NCI-H2029 treated with DMSO at 0.1 percent for 48 hours (cell line): ENCODE data around the gene SLC24A3.

Experiments used
- DNase-seq: peaks from one replicate; lab custom pipeline; 2025; lab: John Stamatoyannopoulos, UW

Gene SLC24A3

GRCh38 chr20:19460386-19460785 lies 247.9 kb downstream of the SLC24A3 start:
- no peak for DNase-seq

DNA sequence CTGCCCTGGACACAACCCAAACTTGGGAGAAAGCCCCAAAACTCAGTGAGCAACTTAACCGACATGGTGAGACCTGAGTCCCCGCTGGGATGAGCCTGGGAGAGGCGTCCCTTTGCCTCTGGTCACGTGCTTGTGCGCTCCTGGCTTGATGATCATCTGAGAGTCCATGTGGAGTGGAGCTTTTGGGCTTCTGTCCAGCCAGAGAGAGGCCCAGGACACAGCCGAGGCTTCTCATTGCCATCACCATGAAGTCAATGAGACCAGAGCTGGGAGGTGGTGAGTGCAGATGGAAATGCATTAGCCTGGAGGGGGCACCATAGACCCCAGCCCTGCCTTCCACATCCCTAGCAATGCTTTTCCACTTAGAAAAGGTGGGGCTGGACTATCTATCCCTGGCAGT lies 250.0 kb downstream of the SLC24A3 start:
- no peak for DNase-seq

DNA sequence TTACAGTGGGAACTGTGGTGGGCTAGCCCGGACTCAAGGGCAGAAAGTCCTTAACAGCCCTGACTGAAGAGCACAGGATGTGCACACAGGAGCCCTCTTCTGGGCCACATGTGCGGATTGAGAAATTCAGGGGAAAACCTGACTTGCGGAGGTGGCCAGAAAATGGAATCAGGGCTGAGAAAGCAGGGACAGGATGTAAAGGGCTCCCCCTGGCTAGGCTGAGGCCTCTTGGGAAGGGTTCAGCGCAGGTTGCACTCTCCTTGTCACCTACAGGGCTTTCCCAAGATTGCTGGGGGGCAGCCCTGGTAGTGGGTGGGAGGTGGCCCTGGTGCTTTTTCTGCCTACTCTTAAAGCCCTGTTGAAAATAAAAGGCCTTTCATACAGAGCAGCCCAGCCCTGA lies 251.2 kb downstream of the SLC24A3 start:
- no peak for DNase-seq

DNA sequence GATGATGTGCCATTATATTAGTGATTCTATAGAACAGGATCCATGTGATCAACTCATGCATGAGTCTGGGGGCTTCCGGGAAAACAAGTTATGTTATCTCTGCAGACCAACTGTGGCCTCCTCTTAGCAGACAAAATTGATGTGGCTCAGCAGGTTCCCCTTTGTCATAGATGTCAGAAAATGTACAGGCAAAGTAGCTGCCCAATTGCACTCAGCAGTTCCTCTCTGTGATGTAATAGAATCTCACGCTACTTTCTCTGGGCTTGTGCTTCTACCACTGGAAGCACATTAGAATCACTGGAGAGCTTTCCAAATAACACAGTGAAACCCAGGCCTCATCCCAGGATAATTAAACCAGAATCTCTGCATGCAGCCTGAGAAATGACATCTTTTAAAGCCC lies 253.1 kb downstream of the SLC24A3 start:
- no peak for DNase-seq

DNA sequence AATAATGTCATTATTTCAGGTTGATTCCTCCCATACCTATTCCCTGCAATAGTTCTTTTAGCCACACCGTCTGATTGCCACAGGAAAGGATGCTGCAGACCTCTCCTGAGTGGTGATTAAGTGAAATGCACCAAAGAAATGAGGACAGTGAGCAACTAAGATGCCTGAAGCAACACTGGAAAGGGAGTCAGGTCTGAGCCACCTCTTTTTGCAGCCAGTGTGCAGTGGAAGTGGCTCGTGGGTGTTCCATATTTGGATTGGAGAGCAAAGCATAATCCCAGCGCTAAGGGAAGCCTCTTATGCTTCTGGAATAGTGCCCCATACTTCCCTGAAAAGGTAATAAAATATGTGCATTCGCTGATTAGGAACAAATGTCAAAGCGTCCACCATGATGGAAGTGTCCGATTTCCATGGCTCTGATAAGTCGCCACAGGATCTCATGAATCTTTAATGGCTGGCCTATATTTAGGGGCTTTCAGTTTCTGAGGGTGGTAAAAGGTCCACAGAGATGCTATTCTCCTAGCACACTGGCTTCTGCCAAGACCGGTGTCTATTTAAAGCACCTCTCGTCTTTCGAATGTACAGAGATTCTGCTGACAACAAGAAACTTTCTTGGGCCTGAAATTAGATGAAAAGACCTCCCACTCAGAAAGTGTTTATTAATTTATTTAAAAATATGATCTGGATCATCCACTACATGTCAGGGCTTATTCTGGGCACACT lies 253.9 kb downstream of the SLC24A3 start:
- no peak for DNase-seq

DNA sequence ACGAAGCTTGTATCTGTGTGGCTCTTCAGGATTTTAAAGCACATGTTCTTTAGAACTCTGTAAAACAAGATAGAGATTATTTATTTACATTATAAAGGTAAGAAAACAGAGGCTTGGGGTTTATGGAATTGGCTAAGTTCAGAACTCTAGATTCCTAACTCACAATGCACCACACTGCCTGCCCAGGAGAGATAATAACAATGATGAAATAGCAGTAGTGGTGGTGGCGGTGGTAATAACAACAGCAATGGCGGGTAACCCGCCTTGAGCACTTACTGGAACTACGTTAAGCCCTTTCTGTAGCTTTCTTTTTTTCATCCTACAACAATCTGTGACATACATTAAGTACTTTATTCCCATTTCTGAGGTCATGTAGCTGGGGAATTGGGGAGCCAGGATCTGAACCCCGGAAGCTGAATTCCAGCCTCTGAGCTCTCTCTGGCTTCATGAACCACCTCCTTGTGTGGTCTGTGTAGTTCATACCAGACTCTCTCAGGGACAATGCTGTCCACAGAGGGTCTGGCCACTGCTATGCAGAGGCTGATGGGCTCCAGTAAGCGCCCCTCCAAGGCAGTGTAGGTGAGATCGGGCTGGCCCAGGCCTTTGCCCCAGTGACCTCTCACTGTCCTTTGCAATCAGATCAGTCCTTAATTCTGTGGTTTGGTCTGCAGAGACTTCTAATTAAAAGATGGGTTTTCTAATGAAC lies 260.9 kb downstream of the SLC24A3 start:
- DNase-seq, result no peak

- DNase-seq, result no peak
Measured at GRCh38 chr20:19473922-19474286, 261.5 kb downstream of the SLC24A3 start.

GRCh38 chr20:19478320-19478895 lies 266.0 kb downstream of the SLC24A3 start:
- no peak for DNase-seq

DNA sequence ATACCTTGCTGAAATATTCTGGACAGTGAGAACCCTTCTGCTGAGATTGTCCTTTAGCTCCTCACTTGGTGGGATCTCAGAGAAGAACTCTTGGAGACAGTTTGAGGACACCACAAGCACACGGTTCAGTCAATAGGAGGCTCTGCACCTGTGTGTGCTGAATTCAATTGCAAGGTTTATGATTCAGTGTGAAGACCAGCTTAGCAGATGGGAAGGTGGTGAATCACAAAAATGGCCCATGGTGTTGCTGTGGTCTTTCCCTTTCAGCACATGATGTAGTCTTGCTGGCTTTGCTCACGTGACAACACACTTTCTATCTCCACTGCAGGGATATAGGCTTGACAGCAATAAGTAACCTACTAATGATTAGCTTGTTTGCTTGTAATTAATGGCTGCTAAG lies 270.3 kb downstream of the SLC24A3 start:
- DNase-seq, result no peak

- no peak for DNase-seq
Measured at GRCh38 chr20:19483309-19483708, 270.9 kb downstream of the SLC24A3 start.

DNA sequence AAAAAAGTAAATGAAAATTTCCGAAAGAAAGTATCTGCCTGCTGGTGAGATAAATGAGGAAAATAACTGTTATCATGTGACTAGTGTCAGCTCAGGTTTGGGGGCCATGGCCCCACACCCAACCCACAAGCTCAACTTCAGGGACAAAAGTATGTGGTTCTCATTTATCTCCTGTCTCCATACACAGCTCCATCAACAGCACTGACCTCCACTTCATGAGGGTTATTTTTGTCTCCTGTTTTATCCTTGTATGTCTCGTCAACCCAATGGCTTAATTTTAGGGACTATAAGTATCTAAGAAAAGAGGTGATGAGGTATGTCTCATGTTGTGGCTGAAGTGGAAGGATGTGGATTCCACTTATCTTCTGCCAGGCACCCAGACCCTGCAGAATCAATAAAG lies 274.0 kb downstream of the SLC24A3 start:
- DNase-seq, result no peak

- DNase-seq, result no peak
Measured at GRCh38 chr20:19487420-19487819, 275.0 kb downstream of the SLC24A3 start.

- no peak for DNase-seq
Measured at GRCh38 chr20:19491241-19491640, 278.8 kb downstream of the SLC24A3 start.

- no peak for DNase-seq
Measured at GRCh38 chr20:19492116-19492515, 279.7 kb downstream of the SLC24A3 start.

GRCh38 chr20:19492687-19493336 lies 280.4 kb downstream of the SLC24A3 start:
- no peak for DNase-seq

GRCh38 chr20:19493794-19494495 lies 281.5 kb downstream of the SLC24A3 start:
- no peak for DNase-seq

DNA sequence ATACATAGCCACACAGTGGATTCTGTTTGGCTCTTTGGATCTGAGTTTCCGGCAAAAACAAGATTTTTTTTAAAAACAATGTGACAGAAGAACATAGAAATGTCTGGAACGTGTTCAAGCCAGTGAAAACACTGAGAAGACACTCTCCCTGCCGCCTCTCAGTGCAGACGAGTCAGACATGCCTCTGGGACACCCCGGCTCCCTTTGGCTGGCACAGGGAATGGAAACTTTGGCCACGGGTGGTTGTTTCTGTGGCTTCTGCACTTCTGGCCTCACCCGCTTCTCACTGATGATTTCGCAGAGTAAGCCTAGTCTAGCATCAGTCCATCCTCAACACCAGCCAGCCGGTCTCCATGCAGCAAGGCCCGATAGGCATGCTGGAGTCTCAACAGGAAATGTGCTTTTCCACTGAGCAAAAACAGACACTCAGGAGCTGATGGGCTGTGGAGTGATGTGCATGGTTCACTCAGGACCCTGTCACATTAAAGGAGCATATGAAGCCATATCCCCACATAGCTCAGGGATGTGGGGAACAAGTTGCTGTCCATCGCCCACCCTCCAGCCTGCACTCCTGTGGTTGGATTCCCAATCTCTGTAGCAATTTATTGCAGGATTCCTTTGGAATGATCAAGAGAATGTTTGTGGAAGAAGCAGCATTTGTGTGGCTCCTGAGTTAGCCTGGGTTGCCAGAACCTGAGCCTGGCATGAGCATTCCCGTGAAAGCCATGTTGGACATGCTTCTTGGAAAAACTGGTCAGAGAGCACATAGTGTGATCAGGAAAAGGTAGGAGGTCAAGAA lies 283.7 kb downstream of the SLC24A3 start:
- DNase-seq, result no peak

- DNase-seq, result no peak
Measured at GRCh38 chr20:19497064-19497463, 284.6 kb downstream of the SLC24A3 start.

- no peak for DNase-seq
Measured at GRCh38 chr20:19498756-19499155, 286.3 kb downstream of the SLC24A3 start.

DNA sequence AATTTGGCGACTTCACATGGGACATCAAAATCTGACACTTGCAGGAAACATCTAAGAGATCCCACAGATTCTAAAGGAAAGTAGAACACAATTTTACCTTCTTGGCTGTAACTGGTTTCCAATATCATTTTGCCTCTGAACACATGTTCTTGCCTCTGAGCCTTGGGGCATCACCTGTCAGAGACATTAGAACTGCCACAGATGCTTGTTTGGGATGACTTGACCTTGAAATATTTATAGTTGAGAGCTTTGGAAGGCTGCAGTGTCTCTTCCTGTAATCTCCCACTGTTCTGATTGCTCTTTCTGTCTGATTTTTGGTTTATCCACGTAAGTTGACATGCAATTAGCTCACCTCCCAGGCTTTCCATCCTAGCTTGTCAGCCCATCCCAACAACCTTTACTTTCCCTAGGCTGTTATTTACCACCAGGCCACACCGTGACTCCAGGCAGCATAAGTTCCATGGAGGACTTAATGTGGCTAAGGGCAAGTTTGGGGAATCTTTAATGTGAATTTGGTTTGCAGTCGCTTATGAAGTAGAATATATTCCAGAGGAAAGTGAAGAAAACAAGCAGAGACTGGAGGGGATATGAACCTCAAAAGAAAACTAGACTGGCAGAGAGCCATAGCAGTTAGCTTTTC lies 289.2 kb downstream of the SLC24A3 start:
- DNase-seq, result no peak

DNA sequence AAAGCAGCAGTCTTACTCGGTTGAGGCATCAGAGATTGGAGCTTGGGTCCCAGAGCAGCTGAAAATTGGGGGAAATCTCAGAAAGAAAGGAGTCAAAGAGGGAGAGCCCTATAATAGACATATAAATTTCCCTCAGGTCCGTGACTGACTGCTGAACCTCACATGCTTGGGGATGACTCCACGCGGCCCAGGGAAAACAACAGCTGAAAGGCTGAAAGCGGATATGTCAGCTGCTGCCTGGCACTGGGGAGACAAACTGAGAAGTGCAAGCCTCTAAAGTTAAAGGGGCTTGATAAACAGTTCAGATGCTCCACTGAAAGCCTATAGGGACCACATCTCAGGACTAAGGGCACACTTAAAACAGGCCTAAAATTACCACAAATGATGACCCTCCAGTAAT lies 289.7 kb downstream of the SLC24A3 start:
- no peak for DNase-seq
